ENCODE data around the gene BRSK1.

Gene BRSK1

GRCh38 chr19:55303477-55303876, 19.7 kb downstream of the BRSK1 start:
- DNase-seq = no peak

- DNase-seq = no peak
Observed at GRCh38 chr19:55304279-55304978, 20.6 kb downstream of the BRSK1 start.

GRCh38 chr19:55304980-55305379, 21.2 kb downstream of the BRSK1 start:
- DNase-seq = no peak

DNA sequence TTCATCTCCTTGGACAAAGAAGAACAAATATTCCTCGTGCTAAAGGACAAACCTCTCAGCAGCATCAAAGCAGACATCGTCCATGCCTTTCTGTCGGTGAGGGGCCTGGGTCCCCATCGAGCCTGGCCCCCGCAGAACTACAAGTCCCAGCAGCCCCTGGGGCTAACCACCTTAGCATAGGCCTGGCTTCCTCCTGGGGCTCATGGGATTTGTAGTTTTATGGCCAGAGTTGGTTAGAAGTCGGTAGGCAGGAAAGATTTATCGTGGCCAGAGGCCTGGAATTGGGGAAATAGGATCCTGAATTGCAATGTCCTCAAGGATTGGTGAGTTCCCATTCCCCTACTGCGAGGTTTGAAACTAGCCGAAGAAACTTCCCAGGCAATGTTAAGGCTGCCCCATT, 21.7 kb downstream of the BRSK1 start:
- peak in 2 of 51 donors; percentile 8 to 18 for DNase-seq

- no peak for DNase-seq
Observed at GRCh38 chr19:55305983-55306562, 22.3 kb downstream of the BRSK1 start.

DNA sequence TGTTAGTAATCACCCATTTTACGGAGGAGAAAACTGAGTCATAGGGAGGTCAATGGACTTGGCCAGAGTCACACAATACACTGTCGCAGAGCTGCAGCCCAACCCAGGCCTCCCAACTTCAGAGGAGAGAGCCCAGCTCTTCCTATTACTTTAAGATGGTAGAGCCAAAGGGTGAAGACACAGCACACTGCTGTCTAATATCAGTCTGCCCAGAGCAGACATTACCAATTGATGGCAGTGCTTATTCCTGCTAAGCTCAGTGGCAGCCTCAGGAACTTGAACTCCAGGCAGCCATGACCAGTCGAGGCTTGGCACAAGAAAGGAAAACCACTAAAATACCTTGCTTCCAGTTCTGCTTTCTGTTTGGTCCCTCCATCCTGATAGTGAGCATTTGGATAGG, 22.9 kb downstream of the BRSK1 start:
- no peak for DNase-seq

DNA sequence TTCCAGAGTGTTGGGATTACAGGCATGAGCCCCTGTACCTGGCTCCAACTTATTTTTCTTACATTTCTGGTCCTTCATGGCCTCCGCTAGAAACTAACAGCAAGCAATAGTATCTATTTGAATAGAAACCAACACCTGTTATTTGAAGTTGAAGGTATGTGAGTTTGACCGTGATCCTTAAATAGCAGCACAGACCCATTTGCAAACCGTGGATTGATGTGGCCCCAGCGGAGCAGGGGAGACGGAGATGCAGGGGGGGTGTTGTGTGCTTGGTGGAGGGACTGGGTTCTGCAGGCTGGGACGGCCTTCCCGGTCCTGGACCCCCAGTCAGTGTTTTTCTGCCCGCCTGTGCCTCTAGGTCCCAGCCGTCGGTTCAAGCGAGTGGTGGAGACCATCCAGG, 24.5 kb downstream of the BRSK1 start:
- DNase-seq = no peak

GRCh38 chr19:55309448-55309847, 25.7 kb downstream of the BRSK1 start:
- no peak for DNase-seq

- DNase-seq = no peak
Observed at GRCh38 chr19:55310498-55310897, 26.7 kb downstream of the BRSK1 start.

GRCh38 chr19:55311397-55311796, 27.6 kb downstream of the BRSK1 start:
- DNase-seq = no peak

GRCh38 chr19:55311797-55312196, 28.0 kb downstream of the BRSK1 start:
- no peak for DNase-seq

- DNase-seq = peak in 1 of 51 donors; percentile 9
Observed at GRCh38 chr19:55312621-55313512, 29.1 kb downstream of the BRSK1 start.

GRCh38 chr19:55314396-55314795, 30.6 kb downstream of the BRSK1 start:
- DNase-seq = no peak

DNA sequence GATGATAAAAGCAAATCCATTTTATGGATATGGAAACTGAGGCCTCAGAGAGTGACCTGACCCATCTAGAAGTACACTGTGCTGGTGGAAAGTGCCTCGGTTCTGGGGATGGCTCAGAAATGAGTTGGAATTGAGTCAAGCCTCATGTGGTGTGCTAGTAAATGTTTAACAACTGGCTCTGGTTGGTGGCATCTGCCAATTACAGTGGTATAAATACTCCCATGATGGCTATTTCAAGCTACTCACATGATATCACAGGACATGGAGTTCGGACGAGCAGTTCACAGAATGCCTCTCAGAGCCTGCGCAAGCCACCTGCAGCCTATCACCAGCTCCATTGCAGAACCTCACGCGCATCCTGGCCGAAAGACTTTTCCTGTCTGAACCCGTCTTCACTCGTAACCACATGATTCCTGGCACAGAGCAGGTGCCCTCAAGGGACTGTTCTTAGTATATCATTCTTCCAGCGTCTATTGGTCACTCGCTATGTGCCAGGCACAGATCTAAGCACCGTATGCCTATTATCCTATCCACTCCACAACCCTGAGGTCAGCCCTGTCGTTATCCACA, 32.2 kb downstream of the BRSK1 start:
- DNase-seq = no peak

DNA sequence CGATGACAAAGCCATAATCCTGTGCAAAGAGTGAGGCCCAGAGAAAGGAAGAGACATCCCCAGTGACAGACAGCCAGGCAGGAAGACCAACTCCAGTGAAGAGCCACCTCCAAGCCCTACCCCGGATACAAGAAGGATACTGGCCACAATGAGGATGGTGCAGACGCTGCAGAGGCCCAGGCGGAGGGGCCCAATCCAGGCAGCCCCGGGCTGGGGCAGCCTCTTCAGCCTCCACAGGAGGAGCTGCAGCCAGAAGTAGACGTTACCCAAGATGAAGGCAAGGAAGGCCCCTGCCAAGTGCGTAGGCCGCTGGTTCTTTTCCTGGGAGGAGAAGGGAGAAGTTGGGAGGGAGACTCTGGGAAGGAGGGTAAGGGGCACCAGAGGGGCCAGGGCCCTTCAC, 32.8 kb downstream of the BRSK1 start:
- DNase-seq = no peak

- DNase-seq = peak in 28 of 51 donors; percentile 7 to 73 (median 34)
Observed at GRCh38 chr19:55319785-55320184, 36.0 kb downstream of the BRSK1 start.

GRCh38 chr19:55320844-55321419, 37.1 kb downstream of the BRSK1 start:
- DNase-seq = no peak

GRCh38 chr19:55321466-55322137, 37.8 kb downstream of the BRSK1 start:
- DNase-seq = no peak

DNA sequence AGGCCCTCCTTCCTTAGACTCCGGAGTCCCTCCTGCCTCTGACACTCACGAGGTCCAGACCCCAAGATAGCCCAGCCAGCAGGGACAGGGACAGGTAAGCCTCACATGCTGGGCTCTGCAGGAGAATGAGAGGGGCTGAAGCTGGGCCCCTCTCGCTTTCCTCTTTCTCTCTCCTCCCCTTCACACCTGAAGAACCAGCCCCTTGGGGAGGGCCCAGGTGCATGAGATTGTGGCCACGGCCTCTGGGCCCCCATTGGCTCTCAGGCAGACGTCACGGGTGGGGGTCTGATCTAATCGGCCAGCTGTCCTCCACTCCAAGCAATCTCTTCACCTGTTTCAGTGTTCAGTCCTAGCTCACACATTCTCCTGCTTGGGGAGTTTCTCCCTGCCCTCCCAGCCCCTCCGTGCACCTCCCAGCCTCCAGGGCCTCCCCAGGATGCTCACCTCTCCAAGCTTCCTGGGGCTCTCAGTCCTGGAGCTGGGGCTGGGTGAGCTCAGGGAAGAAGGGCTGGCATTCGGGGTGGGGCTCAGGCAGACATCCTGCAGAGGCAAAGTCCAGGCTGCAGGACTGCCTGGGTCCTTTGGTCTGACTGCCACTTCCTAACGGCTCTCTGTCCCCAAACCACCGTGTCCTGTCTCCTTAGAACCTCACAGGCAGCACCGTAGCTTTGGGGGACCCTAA, 38.5 kb downstream of the BRSK1 start:
- DNase-seq = no peak

- no peak for DNase-seq
Observed at GRCh38 chr19:55324662-55325061, 40.9 kb downstream of the BRSK1 start.

DNA sequence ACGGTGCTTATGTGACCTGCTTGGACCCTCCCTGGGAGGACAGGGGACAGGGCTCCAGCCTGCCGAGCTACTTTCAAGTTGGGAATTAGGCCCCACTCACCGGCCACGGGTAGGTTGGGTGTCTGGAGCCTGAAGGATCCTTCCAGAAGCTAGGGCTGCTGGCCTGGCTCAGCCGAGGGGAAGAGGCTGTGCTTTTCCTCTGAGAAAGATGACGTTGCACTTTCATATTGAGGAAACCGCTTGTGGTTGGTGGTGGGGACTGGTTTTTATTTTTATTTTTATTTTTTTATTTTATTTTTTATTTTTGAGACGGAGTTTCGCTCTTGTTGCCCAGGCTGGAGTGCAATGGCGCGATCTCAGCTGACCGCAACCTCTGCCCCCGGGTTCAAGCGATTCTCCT, 41.4 kb downstream of the BRSK1 start, which contains the start of gene TMEM150B:
TSS of gene TMEM150B (minus strand) at position 170 of the 400 bp plus-strand sequence. CDS start 4,305 bp downstream, outside the sequence.
- no peak for DNase-seq
